Measurements from ENCODE around the gene GPRC5A. TPM values are rescaled to one million over a fixed set of nuclear protein-coding genes. Genes with fewer than 3 reads are reported as not detected.

Gene GPRC5A
- total RNA-seq, 1 experiment from 2014 or later: 10.1 TPM

DNA sequence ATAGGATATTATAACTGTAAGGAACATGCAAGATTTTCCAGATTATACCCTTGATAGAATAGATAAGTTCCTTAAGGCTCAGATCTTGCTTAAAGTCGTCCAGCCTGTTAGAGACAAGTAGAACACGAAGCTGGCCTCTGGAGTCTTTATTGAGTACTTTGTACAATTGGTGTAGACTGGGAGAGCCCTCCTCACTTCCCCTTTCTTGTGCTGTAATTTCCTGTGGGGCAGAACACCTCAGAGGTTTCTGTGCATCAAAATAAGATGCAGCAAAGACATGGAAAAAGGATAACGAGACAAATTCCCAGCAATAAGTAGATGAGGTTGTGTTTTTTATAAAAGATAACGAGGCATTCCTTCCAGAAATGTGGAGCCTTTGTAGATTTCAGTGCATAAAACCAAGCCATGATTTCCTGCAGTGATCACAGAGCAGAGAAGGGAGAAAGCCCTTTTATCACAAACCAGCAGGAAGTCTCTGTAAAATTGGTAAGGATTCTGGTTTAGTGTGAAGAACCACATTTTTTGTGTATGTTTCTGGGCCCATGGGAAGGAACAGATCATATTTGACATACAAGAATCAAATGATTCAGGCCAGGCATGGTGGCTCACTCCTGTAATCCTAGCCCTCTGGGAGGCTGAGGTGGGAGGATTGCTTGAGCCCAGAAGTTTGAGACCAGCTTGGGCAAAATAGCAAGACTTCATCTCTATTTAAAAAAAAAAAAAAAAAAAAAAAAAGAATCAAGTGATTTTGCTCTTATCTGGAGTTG is 18.0 kb downstream of the GPRC5A start:
- DNase-seq (ENCODE audit: low spot score): no peak

DNA sequence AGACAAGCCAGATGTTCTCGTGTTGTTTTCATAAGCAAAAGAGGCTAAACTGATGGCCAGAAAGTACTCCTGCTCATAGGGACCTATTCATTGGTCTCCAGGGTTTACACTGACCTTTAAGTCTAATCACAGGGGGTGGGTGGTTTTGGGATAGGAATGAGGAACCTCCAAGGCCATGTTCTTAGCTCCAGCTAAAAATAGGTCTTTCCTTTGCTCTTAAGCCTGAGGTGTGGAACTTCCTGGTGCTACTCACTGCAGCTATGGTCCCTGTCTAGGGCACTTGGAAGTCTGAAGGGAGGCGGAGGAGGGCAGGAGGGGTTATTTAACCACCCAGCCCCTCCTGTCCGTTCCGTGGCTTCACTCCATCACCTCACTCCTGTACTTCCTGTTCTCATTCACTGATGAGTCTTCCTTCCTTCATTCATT is 18.6 kb downstream of the GPRC5A start:
- no peak for DNase-seq (ENCODE audit: low spot score)

DNA sequence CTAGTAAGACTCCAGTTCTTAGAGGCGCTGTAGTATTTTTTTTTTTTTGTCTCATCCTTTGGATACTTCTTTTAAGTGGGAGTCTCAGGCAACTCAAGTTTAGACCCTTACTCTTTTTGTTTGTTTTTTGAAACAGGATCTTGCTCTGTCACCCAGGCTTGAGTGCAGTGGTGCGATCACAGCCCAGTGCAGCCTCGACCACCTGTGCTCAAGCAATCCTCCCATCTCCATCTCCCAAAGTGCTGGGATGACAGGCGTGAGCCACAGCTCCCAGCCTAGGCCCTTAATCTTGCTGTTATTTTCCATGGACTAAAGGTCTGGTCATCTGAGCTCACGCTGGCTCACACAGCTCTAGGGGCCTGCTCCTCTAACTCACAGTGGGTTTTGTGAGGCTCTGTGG is 21.3 kb downstream of the GPRC5A start:
- no peak for DNase-seq (ENCODE audit: low spot score)

DNA sequence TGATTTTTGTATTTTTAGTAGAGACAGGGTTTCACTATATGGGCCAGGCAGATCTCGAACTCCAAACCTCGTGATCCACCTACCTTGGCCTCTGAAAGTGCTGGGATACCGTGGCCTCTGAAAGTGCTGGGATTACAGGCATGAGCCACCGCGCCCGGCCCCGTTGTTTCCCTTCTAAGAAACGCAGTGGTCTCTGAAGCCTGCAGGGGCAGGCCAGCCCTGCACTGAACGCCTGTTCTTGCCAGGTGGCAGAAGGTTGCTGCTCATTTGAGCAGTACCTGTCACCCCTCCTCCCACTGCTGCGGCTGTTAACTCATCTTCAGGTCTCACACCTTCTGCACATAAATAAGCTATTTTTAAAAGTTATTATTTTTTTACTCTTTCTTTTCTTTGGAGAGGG is 24.3 kb downstream of the GPRC5A start:
- no peak for DNase-seq (ENCODE audit: low spot score)

DNA sequence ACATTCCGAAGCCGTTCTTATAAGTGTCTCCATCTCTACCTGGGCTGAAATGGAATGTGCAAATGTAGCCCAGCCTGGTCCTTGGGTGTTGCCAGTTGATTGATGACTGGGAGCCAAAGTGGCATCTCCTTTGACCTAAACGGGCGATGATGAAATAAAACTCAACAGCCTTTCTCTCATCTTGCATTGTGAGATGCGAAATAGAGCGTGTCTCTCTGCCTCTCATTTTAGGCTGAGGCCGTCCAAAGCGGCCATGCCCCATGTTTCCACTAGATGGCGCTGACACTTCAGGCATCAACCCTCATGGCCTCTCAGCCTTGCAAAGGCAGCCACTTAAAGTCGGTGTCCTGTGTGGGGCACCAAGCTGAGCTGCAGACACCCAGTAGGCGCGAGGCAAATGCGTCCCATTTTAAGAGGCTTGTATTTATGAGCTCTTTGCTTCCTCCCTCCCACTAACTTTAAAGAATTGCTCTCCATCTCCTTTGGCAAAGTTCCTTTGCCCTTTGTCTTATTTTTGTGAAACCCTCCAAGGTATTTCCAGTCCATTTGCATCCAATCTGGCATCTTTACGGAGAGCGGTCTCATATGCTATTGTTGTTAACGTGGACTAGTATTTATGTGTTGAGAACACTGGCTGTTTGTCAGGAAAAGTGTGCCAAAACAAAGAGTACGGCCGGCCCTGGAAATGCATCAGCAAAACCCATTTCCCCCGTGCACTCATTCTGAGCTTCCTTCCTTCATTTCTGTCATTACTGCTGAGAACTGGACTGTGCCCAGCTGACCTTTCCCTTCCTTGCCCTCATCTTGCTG is 25.0 kb downstream of the GPRC5A start:
- peak; percentile 76 for DNase-seq (ENCODE audit: low spot score)

DNA sequence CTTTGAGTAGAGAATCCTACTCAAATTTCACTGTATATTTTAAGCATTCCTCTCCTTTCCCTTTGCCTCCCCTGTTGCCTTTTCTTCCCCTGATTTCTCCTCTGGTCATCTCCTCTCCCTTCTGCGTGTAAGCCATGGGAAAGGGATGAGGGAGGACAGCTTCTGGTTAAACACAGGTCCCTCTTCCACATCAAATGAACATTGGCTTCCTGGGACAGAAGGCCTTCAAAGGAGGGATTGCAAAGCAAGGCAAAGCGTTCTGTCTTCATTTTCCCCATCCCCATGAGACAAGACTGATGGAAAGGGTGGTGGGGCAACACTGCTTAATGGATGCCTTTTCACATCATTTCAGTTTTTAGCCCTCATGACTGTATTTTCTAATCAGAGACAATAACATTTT is 26.2 kb downstream of the GPRC5A start:
- no peak for DNase-seq (ENCODE audit: low spot score)

DNA sequence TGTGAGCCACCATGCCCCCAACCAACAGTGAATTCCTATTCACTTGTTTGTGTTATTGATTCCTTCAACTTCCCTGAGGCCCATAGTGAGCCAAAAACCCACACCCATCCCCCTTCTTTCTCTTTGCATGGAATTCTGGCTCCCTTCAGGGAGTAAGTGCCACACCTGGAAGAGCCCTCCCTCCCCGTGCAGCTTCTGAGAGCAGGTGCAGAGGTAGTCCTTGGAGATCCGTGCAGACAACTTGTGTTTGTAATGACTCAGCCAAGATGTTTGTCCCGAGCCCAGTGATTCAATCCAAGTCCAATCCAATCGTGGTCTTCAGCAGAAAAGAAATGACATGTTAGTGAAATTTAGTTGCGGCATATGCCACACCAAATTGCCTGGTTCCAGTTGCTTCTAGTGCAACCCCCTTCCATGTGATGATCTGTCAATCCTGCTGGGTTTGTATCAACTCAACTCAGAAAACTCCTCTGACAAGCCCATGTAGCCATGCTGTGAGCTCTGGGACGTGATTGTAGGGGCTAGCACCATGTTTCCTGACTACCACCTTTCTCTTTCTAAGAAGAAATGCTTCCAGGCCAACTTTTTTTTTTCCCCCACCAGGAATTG is 27.5 kb downstream of the GPRC5A start:
- no peak for DNase-seq (ENCODE audit: low spot score)

DNA sequence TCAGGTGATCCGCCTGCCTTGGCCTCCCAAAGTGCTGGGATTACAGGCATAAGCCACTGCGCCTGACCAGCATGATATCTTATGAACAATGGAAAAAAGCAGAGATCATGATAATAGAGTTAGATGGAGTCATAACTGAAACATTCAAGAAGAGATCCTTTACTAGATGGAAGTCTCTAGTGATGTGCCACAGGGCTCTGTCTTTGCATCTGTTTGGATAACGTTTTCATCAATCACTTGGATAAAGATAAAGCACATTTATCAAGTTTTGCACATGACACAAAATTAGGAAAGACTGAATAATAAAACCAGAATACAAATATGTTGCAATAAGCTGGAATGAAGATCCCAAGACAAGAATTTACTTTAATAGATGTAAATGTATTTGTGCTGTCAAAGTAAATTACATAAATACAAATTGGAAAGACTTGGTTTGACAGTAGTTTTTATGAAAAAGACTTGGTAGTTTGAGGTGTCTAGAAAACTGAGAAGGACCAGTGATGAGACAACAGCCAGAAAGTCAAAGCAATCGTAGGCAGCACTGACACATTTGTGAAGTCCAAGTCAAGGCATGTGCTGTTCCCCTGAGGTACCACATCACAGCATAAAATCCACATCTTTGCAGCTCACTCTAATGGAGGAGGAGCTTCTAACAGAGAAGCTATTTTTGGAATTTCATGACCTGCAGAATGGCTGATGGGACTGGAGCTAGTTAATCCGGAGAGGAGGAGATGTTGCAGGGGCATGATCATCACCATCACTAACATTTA is 28.5 kb downstream of the GPRC5A start:
- no peak for DNase-seq (ENCODE audit: low spot score)

DNA sequence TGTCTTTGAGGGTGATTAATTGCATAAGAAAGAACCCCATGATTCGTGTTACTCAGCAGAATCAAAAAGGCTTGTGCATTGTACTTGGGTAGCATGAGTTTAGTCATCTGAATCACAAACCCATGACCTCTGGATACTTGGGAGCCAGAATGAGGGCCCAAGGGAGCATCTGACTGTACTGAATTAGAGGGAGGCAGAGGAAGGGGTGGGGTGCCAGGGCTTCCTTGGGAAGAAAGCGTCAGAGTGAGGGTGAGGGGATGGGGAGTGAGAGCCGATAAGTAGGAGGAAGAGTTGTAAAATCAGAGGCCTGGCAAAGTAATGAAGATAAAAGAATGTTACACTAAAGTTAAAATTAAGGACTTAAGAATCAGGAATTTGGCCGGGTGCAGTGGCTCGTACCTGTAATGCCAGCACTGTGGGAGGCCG is 30.8 kb downstream of the GPRC5A start:
- no peak for DNase-seq (ENCODE audit: low spot score)

DNA sequence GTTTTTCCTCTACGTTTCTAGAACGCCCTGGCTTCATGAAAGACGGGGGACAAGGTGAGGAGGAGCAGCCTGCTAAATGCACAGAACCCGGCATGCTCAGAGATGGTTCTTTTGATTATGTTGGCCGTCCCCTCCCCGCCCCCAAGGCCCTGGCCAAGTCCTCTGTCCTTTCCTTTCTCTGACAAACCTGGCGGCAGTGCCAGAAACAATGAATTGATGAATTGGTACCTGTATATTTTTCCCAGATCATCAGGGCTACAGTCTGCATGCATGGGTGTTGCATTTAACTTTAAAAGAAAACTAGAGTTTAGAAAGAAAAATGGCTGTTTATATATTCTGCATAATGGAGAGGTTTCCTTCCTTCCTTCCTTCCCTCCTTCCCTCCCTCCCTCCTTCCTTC is 31.6 kb downstream of the GPRC5A start:
- no peak for DNase-seq (ENCODE audit: low spot score)

DNA sequence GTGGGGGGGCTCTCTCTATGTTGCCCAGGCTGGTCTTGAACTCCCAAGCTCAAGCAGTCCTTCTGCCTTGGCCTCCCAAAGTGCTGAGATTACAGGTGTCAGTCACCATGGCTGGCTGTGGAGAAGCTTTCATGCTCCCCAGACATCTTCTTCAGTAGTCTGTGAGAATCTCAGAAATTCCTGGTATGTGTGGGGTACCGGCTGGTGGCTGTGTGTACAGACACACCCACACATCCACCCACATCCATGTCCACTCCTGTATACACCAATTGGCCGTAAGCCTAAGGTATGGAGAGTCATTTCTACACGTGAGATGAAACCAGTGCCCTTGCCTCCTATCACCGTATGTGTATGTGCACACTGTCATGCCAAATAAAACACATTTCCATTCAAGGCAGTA is 32.8 kb downstream of the GPRC5A start:
- no peak for DNase-seq (ENCODE audit: low spot score)

DNA sequence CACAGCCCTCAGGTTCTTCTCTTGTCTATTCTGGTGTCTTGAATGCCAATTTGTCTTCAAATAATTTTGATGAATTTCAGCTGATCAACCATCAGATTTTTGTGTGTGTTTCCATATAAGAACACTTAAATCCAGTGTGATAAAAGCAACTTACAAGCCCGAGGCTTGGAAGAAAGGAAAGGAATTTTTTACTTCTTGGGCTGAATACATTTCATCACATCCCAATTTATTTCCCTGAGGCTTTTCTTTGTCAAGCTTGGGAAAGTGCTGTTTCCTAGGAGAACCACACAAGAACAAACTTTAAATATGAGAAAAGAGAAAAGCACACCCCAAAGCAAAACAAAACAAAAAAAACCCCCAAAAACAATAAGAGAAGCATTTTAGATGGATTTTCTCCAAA is 34.0 kb downstream of the GPRC5A start:
- no peak for DNase-seq (ENCODE audit: low spot score)

DNA sequence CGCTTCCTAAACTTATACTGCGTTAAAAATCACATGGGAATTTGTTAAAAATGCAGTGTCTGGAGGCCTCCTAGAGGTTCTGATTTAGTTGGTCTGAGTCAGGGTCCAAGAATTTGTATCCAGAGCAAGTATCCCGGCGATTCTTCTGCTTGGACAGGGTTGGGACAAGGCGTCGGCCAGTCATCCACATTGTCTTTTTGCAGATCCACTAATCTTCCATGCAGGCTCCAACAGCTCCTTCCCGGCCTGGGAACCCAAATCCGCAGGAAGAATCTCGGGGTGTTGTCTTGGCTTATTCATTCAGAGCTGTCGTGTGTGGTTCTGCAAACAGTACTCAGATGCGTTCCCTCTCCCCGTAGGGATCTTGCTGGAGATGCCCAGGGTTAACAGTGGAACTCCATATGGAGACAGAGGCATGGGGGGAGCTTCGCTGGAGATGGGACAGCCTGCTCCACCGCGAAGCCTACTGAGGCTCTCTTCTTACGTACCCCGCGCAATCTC is 35.3 kb downstream of the GPRC5A start:
- DNase-seq (ENCODE audit: low spot score): no peak

DNA sequence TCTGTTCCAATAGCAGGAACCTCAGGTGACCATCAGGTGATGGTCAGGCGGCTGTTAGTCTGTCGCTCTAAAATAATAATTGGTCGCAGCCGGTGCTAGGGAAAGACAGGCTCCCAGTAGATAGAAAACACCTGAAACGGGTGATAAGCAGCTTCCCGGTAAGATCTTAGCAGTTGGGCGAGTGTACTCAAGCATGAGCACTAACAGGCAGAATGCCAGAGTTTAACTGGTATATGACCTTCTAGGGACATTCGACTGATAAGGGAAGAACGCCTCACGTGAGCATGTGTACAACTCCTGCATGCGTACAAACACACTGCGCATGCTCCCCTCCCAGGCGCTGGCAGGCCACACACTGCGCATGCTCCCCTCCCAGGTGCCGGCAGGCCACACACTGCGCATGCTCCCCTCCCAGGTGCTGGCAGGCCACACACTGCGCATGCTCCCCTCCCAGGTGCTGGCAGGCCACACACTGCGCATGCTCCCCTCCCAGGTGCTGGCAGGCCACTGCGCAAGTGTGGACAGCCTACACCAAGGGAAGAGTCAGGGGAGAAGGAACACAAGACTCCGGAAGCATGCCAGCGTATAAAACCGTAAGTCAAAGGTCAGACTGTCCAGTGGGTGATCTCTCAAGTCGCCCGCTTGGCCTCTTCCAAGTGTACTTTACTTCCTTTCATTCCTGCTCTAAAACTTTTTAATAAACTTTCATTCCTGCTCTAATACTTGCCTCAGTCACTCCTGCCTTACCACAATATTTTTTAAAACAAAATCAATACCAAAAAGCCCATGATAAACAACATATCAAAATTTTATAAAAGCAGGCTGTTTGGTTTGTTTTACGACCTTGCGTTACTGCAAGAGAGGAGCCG is 36.1 kb downstream of the GPRC5A start:
- DNase-seq (ENCODE audit: low spot score): no peak

DNA sequence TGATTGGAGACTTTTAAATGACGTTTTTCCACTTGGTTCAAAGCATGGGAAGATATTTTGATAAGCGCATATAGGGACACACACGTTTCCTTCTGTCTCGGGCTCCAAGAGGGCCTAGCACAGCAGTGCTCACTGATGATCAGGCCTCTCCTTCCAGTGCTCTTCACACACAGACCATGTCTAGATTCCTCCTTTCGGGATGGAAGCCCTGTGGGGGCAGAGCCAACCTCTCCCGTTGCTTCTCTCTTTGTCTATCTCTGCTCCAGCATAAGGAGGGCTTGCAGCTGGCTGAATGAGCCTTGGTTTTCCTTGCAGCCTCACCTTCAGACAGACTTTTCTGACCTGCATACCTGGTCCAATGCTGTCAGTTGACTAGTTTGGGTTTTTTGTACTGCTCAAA is 38.3 kb downstream of the GPRC5A start:
- no peak for DNase-seq (ENCODE audit: low spot score)

DNA sequence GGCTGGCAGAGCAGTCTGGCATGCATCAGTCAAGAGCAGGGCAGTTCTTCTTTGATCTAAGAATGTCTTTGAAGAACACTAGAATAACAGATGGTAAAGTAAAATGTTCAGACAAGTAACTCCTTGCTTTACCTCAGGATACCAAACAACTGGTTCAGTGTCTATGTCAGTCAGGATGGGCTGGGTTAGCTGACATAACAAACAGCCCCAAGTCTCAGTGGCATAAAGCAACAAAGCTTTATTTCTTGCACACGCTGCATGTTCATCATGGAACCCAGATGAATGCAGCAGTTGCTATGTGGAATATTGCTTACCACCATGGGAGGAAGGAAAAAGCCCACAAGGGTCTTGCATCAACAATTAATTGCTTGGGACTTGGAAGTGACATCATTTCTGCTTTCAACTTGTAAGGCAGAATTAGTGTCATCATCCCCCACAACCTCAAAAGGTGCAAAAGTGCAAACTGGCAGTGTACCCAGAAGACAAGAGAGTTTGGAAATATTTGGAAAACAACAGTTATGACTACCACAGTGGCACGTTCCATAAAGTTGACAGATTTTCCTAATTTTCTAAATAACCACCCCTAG is 39.4 kb downstream of the GPRC5A start:
- no peak for DNase-seq (ENCODE audit: low spot score)

DNA sequence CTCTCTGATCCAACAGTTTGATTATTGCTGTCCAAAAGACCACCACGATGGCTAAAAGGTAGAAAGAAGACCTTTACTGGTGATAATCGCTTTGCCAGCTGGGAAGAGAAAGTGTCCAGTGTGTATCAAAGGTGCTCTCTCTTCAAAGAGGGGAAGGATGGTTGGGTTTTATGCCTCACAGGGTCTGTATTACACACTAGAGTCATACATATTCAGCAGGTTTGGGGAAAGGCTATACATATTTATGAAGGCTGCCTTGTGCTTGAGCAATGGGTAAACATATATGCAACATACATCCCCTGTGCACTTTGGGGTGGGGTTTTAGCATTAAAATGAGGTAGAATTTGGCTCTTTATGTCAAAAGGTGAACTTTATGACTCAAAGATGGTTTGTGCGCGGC is 42.4 kb downstream of the GPRC5A start:
- no peak for DNase-seq (ENCODE audit: low spot score)

DNA sequence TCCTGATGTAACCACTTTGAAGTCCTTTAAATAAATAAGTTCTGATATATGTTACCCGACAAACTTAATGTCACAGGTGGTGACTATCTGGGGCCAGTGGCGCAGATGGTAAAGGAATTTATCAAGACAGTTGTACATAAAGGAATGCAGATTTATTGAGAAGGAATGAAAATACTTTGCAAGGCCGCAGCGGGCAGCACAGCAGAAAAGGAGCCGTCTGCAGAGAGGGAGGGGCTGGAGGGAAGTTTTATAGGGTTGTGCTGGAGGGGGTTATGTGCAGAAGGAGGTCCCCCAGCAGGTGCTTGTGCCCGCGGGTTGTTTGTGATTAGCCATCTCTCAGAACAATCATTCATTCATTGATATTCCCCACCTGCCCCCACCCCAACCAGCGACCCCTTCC is 43.2 kb downstream of the GPRC5A start:
- DNase-seq (ENCODE audit: low spot score): no peak

DNA sequence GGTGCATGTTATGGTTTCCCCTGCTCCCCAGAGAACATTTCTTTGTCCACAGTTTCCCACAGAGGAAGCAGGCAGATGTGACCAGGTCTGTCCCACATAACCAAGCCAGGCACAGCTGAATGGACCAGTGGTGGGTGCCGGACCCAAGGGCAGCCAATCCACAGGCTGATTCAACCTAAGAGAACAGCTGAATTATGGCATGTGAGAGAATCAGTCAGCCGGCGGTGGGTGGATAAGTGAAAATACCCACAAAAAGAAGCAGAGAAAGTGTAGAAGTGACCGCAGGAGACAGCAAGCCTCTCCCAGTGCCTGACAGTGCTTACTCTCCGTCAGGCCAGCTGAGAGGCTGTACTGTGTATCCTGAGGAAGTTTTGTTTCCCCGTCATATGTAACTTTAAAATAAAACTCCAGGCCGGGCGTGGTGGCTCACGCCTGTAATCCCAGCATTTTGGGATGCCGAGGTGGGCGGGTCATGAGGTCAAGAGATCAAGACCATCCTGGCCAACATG is 45.7 kb downstream of the GPRC5A start:
- no peak for DNase-seq (ENCODE audit: low spot score)

DNA sequence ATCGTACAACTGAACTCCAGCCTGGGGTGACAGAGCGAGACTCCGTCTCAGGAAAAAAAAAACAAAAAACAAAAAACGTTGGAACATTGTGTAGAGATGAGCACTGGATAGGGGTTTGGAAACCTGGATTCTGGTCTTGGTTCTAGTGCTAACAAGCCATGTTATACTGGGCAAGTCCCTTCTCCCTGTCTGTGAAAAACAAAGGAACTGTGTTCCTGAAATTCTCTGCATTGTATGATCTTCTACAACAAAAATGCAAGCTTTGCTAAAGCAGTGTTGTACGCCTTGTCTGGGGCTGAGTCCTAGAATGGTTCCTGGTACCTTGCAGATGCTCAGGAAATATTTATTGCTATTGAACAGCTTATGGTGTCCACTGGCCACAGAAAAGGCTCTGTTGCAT is 47.2 kb downstream of the GPRC5A start:
- no peak for DNase-seq (ENCODE audit: low spot score)

All from H4 (cell line).